K562 (cell line): ENCODE results near the gene BRD4. TPM values are rescaled to one million over a fixed set of nuclear protein-coding genes. Genes with fewer than 3 reads are reported as not detected.

Source experiments
- ATAC-seq: fragments of 200-7000 bp; cut with Tn5 transposase; 3 replicates; pipeline ENCODE4 v1.9.1; 2020; ENCODE audit warnings: moderate library complexity
- BruUV-seq: library from RNA; stranded (reverse); fragments of 400-500 nt; replicated peaks from 2 replicates; lab custom pipeline; 2021; lab: Mats Ljungman, UMichigan
- CTCF ChIA-PET: fragments of 300-600 bp; formaldehyde crosslinking; extraction: SDS; loops from one replicate; lab custom pipeline; 2021; ENCODE audit warnings: low intra/inter-chr PET ratio; lab: Yijun Ruan, JAX
- POLR2A ChIA-PET: fragments of 300-600, 350-650 bp; sonication (Branson Sonifier 250); formaldehyde crosslinking; extraction: SDS; loops from one replicate; lab custom pipeline; 2021; ENCODE audit warnings: antibody characterized with exemption, inconsistent platforms; lab: Yijun Ruan, JAX
- DNase-seq, 4 experiments: peaks; one replicate each; pipeline versions ENCODE4 v3.0.0 to v3.0.0-alpha.2; 2011 to 2018; ENCODE audit warnings: low spot score in 3 of 4, mixed read lengths in 3 of 4; ENCODE audit errors: extremely low read depth in 1 of 4
- FAIRE-seq: peaks from 2 replicates; lab custom pipeline; 2011; peaks lifted over from hg19 to GRCh38; lab: Jason Lieb, UNC
- H2AFZ ChIP-seq: 2 replicates; pipeline ENCODE4 v1.6.0; 2011; ENCODE audit warnings: low read depth, low read length, control low read depth, inconsistent platforms
- H3K27ac ChIP-seq: fragments of 200-600 bp; 3 replicates; pipeline ENCODE4 v1.8.0; 2011; ENCODE audit warnings: low read depth, mild to moderate bottlenecking, control low read depth, inconsistent platforms, low read length, moderate library complexity, mixed read lengths; ENCODE audit errors: extremely low read depth
- H3K27me3 ChIP-seq, 2 experiments: fragments of 300-600 bp in 1 of 2; 2 replicates in 1 of 2; 3 replicates in 1 of 2; pipeline versions ENCODE4 v1.6.0 to v1.8.0; 2011; ENCODE audit warnings: inconsistent platforms in 2 of 2, low read length in 2 of 2, mild to moderate bottlenecking in 1 of 2, mixed read lengths in 1 of 2, moderate library complexity in 1 of 2; ENCODE audit not compliant: control insufficient read depth in 2 of 2, insufficient read depth in 2 of 2
- H3K36me3 ChIP-seq: fragments of 300-600 bp; 3 replicates; pipeline ENCODE4 v1.8.0; 2011; ENCODE audit warnings: mild to moderate bottlenecking, low read length, inconsistent platforms; ENCODE audit not compliant: control insufficient read depth, insufficient read depth
- H3K4me1 ChIP-seq, 2 experiments: fragments of 200-600 bp in 1 of 2; replicated peaks in 1 of 2; 2 replicates in 1 of 2; 3 replicates in 1 of 2; pipeline versions ENCODE4 v1.5.1 to v1.8.0; 2011; ENCODE audit warnings: inconsistent platforms in 2 of 2, low read length in 2 of 2, mild to moderate bottlenecking in 1 of 2, mixed read lengths in 1 of 2, moderate library complexity in 1 of 2; ENCODE audit not compliant: control insufficient read depth in 2 of 2, insufficient read depth in 2 of 2
- H3K4me2 ChIP-seq: 2 replicates; pipeline ENCODE4 v1.6.1; 2011; ENCODE audit warnings: low read length, control low read depth, inconsistent platforms, mixed read lengths; ENCODE audit not compliant: insufficient read depth
- H3K4me3 ChIP-seq: fragments of 200-600 bp; sonication (generic), shearing (Covaris generic); 2 replicates; pipeline ENCODE4 v1.5.1; 2016; ENCODE audit warnings: control low read depth, inconsistent platforms
- H3K79me2 ChIP-seq: fragments of 200-600 bp; 3 replicates; pipeline ENCODE4 v1.8.0; 2011; ENCODE audit warnings: low read length, inconsistent platforms; ENCODE audit not compliant: control insufficient read depth, insufficient read depth
- H3K9ac ChIP-seq, 2 experiments: 2 replicates each; pipeline versions ENCODE4 v1.6.0 to v1.6.1; 2011; ENCODE audit warnings: low read depth in 2 of 2, low read length in 2 of 2, control low read depth in 1 of 2, inconsistent platforms in 1 of 2, mild to moderate bottlenecking in 1 of 2, mixed read lengths in 1 of 2; ENCODE audit not compliant: insufficient read depth in 1 of 2
- H3K9me1 ChIP-seq: one replicate; pipeline ENCODE4 v1.6.0; 2011; ENCODE audit warnings: inconsistent platforms, mild to moderate bottlenecking, low read length, moderate library complexity; ENCODE audit not compliant: control insufficient read depth, insufficient read depth
- H3K9me3 ChIP-seq: replicated peaks from 2 replicates; pipeline ENCODE4 v1.5.1; 2011; ENCODE audit warnings: low read depth, low read length, inconsistent platforms; ENCODE audit not compliant: control insufficient read depth, insufficient read depth
- H4K20me1 ChIP-seq: replicated peaks from 2 replicates; pipeline ENCODE4 v1.6.1; 2011; ENCODE audit warnings: low read length, inconsistent platforms, mixed read lengths; ENCODE audit not compliant: control insufficient read depth, insufficient read depth
- POLR2G ChIP-seq: fragments of 200-400 bp; formaldehyde crosslinking; IDR thresholded peaks from 2 replicates; pipeline ENCODE4 v1.6.1; 2017; ENCODE audit warnings: low read depth, mild to moderate bottlenecking, antibody characterized with exemption, low read length, moderate library complexity
- RAD21 ChIP-seq, 2 experiments: fragments of 250-450 bp in 1 of 2; fragments of 450-650 bp in 1 of 2; sonication (Bioruptor Pico) in 1 of 2; formaldehyde crosslinking in 1 of 2; IDR thresholded peaks in 1 of 2; conservative IDR thresholded peaks in 1 of 2; 2 replicates each; pipeline versions ENCODE4 v1.4.0 to v1.8.0; 2020 to 2022; ENCODE audit warnings: mild to moderate bottlenecking in 2 of 2, moderate library complexity in 1 of 2
- RCOR1 ChIP-seq, 2 experiments: IDR thresholded peaks; 2 replicates each; pipeline ENCODE4 v1.6.1; 2012; ENCODE audit warnings: low read depth in 2 of 2, low read length in 2 of 2, borderline replicate concordance in 1 of 2, improper control_type of control experiment in 1 of 2
- RFX7 ChIP-seq: fragments of 250-450 bp; sonication (Bioruptor Pico); IDR thresholded peaks from 2 replicates; pipeline ENCODE4 v1.5.1; 2021; ENCODE audit warnings: mild to moderate bottlenecking
- STAG1 ChIP-seq: sonication (generic); formaldehyde crosslinking; IDR thresholded peaks from 2 replicates; pipeline ENCODE4 v1.5.0; 2020; ENCODE audit warnings: missing genetic modification reagents, borderline replicate concordance
- TBL1XR1 ChIP-seq, 2 experiments: IDR thresholded peaks; 2 replicates each; pipeline ENCODE4 v1.6.1; 2012; ENCODE audit warnings: improper control_type of control experiment in 2 of 2, low read length in 2 of 2, mild to moderate bottlenecking in 1 of 2
- ZSCAN29 ChIP-seq: fragments of 450-650 bp; IDR thresholded peaks from 2 replicates; pipeline ENCODE4 v1.6.1; 2017
- WGBS: fragments of 100-300 bp; shearing (Covaris generic); methylation state at CpG from one replicate; pipeline ENCODE4 v1.1.6; 2016; ENCODE audit warnings: low coverage, mixed read lengths; ENCODE audit not compliant: insufficient coverage; ENCODE audit errors: missing lambda C conversion rate; 5-methylcytosine and 5-hydroxymethylcytosine counted together
- in situ Hi-C: fragments of 300-500 bp; cut with MboI; formaldehyde crosslinking; loops from 4 replicates; pipeline ENCODE4 v1.15.0; 2018; ENCODE audit warnings: inconsistent platforms, mixed read lengths
- intact Hi-C: fragments of 100-400 bp; cut with micrococcal nuclease; formaldehyde crosslinking; loops from 2 replicates; pipeline ENCODE4 v1.14.2; 2022
- polyA plus RNA-seq, 8 experiments: library from polyadenylated mRNA; depleted of rRNA in 4 of 8; stranded (reverse) in 5 of 8; unstranded in 3 of 8; fragments of >200 nt; fragmentation: Nextera tagmentation in 2 of 8; fragmentation: Illumina TruSeq in 1 of 8; extraction: Ambion mirVana in 2 of 8; extraction: Trizol in 1 of 8; gene quantifications; 2 replicates each; pipeline versions ENCODE4 v1.2.1 to v1.2.3, GENCODE V29; 2011 to 2014; ENCODE audit warnings: inconsistent platforms in 1 of 8, missing spikeins in 1 of 8
- total RNA-seq, 7 experiments: library from RNA; depleted of rRNA in 6 of 7; stranded (reverse); fragments of >200 nt in 6 of 7; fragmentation: Illumina TruSeq in 2 of 7; extraction: Trizol in 2 of 7; gene quantifications; 2 replicates each; pipeline versions ENCODE4 v1.2.1 to v1.2.3, GENCODE V29; 2011 to 2021; ENCODE audit warnings: low replicate concordance in 1 of 7
- TF ChIP-seq, protein P1 (sequence below), 3 experiments: IDR thresholded peaks in 2 of 3; conservative IDR thresholded peaks in 1 of 3; 2 replicates each; pipeline ENCODE4 v1.5.1; 2011 to 2012; ENCODE audit warnings: low read length in 3 of 3, mild to moderate bottlenecking in 3 of 3, control low read depth in 2 of 3, improper control_type of control experiment in 1 of 3, inconsistent platforms in 1 of 3, low read depth in 1 of 3, mixed read lengths in 1 of 3, moderate library complexity in 1 of 3; ENCODE audit not compliant: insufficient read depth in 2 of 3
- TF ChIP-seq, protein P2 (sequence below): IDR thresholded peaks from 2 replicates; pipeline ENCODE4 v1.6.1; 2011; ENCODE audit warnings: borderline replicate concordance, low read depth, mild to moderate bottlenecking, moderate library complexity, low read length; ENCODE audit not compliant: insufficient read depth, poor library complexity, severe bottlenecking

BRD4 gene
- total and polyA plus RNA-seq, 9 of the 15 experiments (the other 6 are each of a cell fraction or from before 2014, with no cell fraction given) = 1.8 to 105 (median 15.6) TPM

DNA sequence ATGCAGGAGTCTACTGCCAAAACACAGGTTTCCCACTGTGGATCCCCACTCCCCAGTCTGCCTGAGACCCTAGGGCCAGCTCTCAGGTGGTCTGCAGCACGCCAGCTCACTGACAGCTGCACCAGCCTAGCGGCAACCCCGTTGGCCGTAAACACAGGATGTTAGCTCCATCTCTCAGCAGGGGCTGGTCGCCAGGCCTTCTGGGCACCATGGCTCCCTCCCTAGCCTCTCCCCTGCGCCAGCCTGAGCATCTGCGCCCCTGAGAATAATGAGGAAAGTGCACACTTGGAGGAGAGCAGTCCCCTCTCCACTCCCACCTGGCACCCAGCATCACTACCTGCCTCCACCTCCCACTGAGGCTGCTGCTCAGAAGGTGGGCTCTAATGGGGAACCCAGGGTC, 79.3 kb downstream of the BRD4 start:
- peaks cover 98% of the 10 kb centered on the region; the same call in 2 of the 3 replicates for H3K36me3 ChIP-seq
- WGBS = 93% methylated on average over 6 of the region's 7 CpGs
- no peaks in the 10 kb centered on the region for H3K9me3 ChIP-seq
- ATAC-seq (no peak), DNase-seq (no peak), FAIRE-seq (no peak)
- no peak overlapping the region for H3K27ac ChIP-seq
- ChIA-PET CTCF (no interaction called here), POLR2A (interaction anchor here (0.6 kb wide), 1 partner anchor 47 kb away, joined by 3 read pairs; no protein-coding TSS in a partner anchor)
- peaks cover 0 to 11% of the 10 kb centered on the region in 2 experiments; a peak in 1 of 5 replicates for H3K4me1 ChIP-seq
- no peak overlapping the region for H2AFZ ChIP-seq
- BruUV-seq = no TSS peak
- H3K4me2 ChIP-seq = no peak overlapping the region
- intact Hi-C loops = no loop called here
- peaks cover 9% of the 10 kb centered on the region; the same call in 2 of the 3 replicates for H3K79me2 ChIP-seq
- no peaks in the 10 kb centered on the region for H3K27me3 ChIP-seq
- in situ Hi-C loops = no loop called here
- TF ChIP-seq ZSCAN29 = no peak
- TF ChIP-seq POLR2G = 0 out of 2 replicates have a peak, but pooled peaks have one; percentile 1
- H3K9me1 ChIP-seq = peaks cover 5% of the 10 kb centered on the region
- no peak overlapping the region for H3K4me3 ChIP-seq
- H3K9ac ChIP-seq = no peak overlapping the region
- peaks cover 27% of the 10 kb centered on the region for H4K20me1 ChIP-seq

DNA sequence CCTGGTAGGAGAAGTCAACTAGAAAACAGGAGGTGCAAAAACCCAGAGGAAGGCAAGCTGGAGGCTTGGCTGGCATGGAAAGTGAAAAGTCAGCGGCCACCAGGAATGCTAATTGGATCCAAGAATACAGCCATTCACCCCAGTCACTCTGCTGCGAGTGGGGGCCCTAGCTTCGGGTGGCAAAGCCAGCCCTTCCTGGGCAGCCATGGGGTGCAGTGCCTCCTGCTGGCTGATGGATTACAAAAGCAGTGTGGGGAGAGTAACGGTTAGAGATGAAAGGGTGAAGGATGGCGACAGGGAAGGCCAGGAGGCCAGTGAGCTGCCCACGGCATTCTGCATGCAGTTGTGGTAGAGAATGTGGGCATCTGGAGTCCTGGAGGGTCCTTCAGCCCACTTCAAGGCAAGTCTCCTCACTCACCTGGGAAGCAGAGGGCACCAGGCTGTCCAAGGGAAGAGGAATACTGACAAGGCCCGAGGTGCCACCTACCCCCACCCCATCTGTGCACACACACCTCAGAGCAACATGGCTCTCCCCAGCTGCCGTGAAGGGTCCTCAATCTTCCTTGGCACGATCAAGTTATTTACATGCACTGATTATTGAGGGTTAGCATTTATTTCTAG, 79.8 kb downstream of the BRD4 start:
- H3K9ac ChIP-seq = peak overlapping the region in 1 of 2 experiments; percentile 6; a peak in 1 of 4 replicates
- intact Hi-C loops = no loop called here
- H3K4me1 ChIP-seq = peaks cover 0 to 11% of the 10 kb centered on the region in 2 experiments; a peak in 1 of 5 replicates
- no peak overlapping the region for H3K27ac ChIP-seq
- H4K20me1 ChIP-seq = peaks cover 22% of the 10 kb centered on the region
- no peak overlapping the region for H3K4me3 ChIP-seq
- CTCF ChIA-PET = no interaction called here
- H2AFZ ChIP-seq = no peak overlapping the region
- FAIRE-seq (no peak), DNase-seq (no peak), ATAC-seq (peak; percentile 53; the same call in 1 of the 3 replicates)
- POLR2A ChIA-PET = interaction anchor here (0.6 kb wide), 2 partner anchors 47 to 1110 kb away, joined by 3 read pairs; no protein-coding TSS in a partner anchor
- H3K9me1 ChIP-seq = peaks cover 5% of the 10 kb centered on the region
- no peaks in the 10 kb centered on the region for H3K27me3 ChIP-seq
- H3K36me3 ChIP-seq = peaks cover 98% of the 10 kb centered on the region; the same call in 2 of the 3 replicates
- no peaks in the 10 kb centered on the region for H3K9me3 ChIP-seq
- H3K4me2 ChIP-seq = no peak overlapping the region
- BruUV-seq = no TSS peak
- peaks cover 9% of the 10 kb centered on the region; the same call in 2 of the 3 replicates for H3K79me2 ChIP-seq
- WGBS = 90% methylated on average over 7 of the region's 9 CpGs
- in situ Hi-C loops = no loop called here
- TF ChIP-seq STAG1 (CRISPR knock-in tag) (no peak), TBL1XR1 (IDR thresholded peaks at IDR 0.05; ENCODE audit: low read length in 2 of 2) (no peak), RCOR1 (IDR thresholded peaks at IDR 0.05; ENCODE audit: borderline replicate concordance in 1 of 2, low read depth in 2 of 2, low read length in 2 of 2) (no peak), RAD21 (CRISPR knock-in tag; conservative IDR thresholded peaks at IDR 0.05 in 1 of 2, IDR thresholded peaks at IDR 0.05 in 1 of 2) (peak in 1 of 2 experiments; percentile 31; a peak in 2 of 4 replicates), RFX7 (no peak)
- TF ChIP-seq, protein P1, sequence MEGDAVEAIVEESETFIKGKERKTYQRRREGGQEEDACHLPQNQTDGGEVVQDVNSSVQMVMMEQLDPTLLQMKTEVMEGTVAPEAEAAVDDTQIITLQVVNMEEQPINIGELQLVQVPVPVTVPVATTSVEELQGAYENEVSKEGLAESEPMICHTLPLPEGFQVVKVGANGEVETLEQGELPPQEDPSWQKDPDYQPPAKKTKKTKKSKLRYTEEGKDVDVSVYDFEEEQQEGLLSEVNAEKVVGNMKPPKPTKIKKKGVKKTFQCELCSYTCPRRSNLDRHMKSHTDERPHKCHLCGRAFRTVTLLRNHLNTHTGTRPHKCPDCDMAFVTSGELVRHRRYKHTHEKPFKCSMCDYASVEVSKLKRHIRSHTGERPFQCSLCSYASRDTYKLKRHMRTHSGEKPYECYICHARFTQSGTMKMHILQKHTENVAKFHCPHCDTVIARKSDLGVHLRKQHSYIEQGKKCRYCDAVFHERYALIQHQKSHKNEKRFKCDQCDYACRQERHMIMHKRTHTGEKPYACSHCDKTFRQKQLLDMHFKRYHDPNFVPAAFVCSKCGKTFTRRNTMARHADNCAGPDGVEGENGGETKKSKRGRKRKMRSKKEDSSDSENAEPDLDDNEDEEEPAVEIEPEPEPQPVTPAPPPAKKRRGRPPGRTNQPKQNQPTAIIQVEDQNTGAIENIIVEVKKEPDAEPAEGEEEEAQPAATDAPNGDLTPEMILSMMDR (IDR thresholded peaks at IDR 0.05 in 2 of 3, conservative IDR thresholded peaks at IDR 0.05 in 1 of 3; ENCODE audit: insufficient read depth in 2 of 3, low read depth in 1 of 3, low read length in 3 of 3) = peak; percentile 39 to 49 (median 46); a peak in 4 of 6 replicates
- TF ChIP-seq, protein P2, sequence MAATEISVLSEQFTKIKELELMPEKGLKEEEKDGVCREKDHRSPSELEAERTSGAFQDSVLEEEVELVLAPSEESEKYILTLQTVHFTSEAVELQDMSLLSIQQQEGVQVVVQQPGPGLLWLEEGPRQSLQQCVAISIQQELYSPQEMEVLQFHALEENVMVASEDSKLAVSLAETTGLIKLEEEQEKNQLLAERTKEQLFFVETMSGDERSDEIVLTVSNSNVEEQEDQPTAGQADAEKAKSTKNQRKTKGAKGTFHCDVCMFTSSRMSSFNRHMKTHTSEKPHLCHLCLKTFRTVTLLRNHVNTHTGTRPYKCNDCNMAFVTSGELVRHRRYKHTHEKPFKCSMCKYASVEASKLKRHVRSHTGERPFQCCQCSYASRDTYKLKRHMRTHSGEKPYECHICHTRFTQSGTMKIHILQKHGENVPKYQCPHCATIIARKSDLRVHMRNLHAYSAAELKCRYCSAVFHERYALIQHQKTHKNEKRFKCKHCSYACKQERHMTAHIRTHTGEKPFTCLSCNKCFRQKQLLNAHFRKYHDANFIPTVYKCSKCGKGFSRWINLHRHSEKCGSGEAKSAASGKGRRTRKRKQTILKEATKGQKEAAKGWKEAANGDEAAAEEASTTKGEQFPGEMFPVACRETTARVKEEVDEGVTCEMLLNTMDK = no peak
